Nephron (organoid): ENCODE results near the gene RNF220.

Experiments
- H3K27ac Mint-ChIP-seq, 3 experiments: 2 replicates each; pipeline ENCODE4 v1.8.0; 2020; ENCODE audit warnings: mixed read lengths in 3 of 3, mild to moderate bottlenecking in 2 of 3, moderate library complexity in 1 of 3
- H3K27me3 Mint-ChIP-seq: 2 replicates; pipeline ENCODE4 v1.8.0; 2021; ENCODE audit warnings: low read depth, mild to moderate bottlenecking, moderate library complexity, mixed read lengths
- H3K36me3 Mint-ChIP-seq: 2 replicates; pipeline ENCODE4 v1.8.0; 2020; ENCODE audit warnings: low read depth, mixed read lengths
- H3K4me1 Mint-ChIP-seq: 2 replicates; pipeline ENCODE4 v1.8.0; 2020; ENCODE audit warnings: mixed read lengths
- H3K4me3 Mint-ChIP-seq, 3 experiments: 2 replicates each; pipeline ENCODE4 v1.8.0; 2020; ENCODE audit warnings: mild to moderate bottlenecking in 3 of 3, mixed read lengths in 3 of 3, moderate library complexity in 2 of 3
- H3K9me3 Mint-ChIP-seq: 2 replicates; pipeline ENCODE4 v1.8.0; 2020; ENCODE audit warnings: mixed read lengths
- CTCF ChIP-seq, 3 experiments: fragments of 200-600 bp; sonication (generic); IDR thresholded peaks; one replicate each; pipeline ENCODE4 v1.5.0; 2021; ENCODE audit warnings: antibody characterized with exemption in 3 of 3; ENCODE audit not compliant: unreplicated experiment in 3 of 3

The RNF220 gene

GRCh38 chr1:44652445-44653106, 247.5 kb downstream of the RNF220 start:
- Mint-ChIP-seq H3K27me3 (peaks cover 21% of the 10 kb centered on the region), H3K4me3 (no peak overlapping the region), H3K9me3 (no peaks in the 10 kb centered on the region), H3K27ac (no peak overlapping the region), H3K36me3 (peaks cover 46% of the 10 kb centered on the region), H3K4me1 (peaks cover 14% of the 10 kb centered on the region)
- peak; percentile 90 to 94 (median 92) for TF ChIP-seq CTCF (IDR thresholded peaks at IDR 0.05; ENCODE audit: unreplicated experiment in 3 of 3)

GRCh38 chr1:44653107-44653964, 248.3 kb downstream of the RNF220 start:
- no peak overlapping the region for H3K27ac Mint-ChIP-seq
- peaks cover 44% of the 10 kb centered on the region for H3K36me3 Mint-ChIP-seq
- no peak overlapping the region for H3K4me3 Mint-ChIP-seq
- peaks cover 18% of the 10 kb centered on the region for H3K27me3 Mint-ChIP-seq
- peaks cover 6% of the 10 kb centered on the region for H3K4me1 Mint-ChIP-seq
- TF ChIP-seq CTCF (IDR thresholded peaks at IDR 0.05; ENCODE audit: unreplicated experiment in 3 of 3) = peak in 1 of 3 experiments; percentile 27
- H3K9me3 Mint-ChIP-seq = no peaks in the 10 kb centered on the region

GRCh38 chr1:44654621-44655187, 249.6 kb downstream of the RNF220 start:
- no peaks in the 10 kb centered on the region for H3K9me3 Mint-ChIP-seq
- no peak overlapping the region for H3K27ac Mint-ChIP-seq
- TF ChIP-seq CTCF (IDR thresholded peaks at IDR 0.05; ENCODE audit: unreplicated experiment in 3 of 3) = no peak
- H3K36me3 Mint-ChIP-seq = peaks cover 35% of the 10 kb centered on the region
- H3K27me3 Mint-ChIP-seq = peaks cover 19% of the 10 kb centered on the region
- no peaks in the 10 kb centered on the region for H3K4me1 Mint-ChIP-seq
- H3K4me3 Mint-ChIP-seq = no peak overlapping the region

- H3K27ac Mint-ChIP-seq = no peak overlapping the region
- no peaks in the 10 kb centered on the region for H3K4me1 Mint-ChIP-seq
- peaks cover 21% of the 10 kb centered on the region for H3K27me3 Mint-ChIP-seq
Observed at GRCh38 chr1:44655609-44656008, 250.6 kb downstream of the RNF220 start.

GRCh38 chr1:44659566-44659965, 254.5 kb downstream of the RNF220 start:
- Mint-ChIP-seq H3K4me3 (no peak overlapping the region), H3K27ac (no peak overlapping the region), H3K36me3 (peaks cover 15% of the 10 kb centered on the region), H3K27me3 (peaks cover 26% of the 10 kb centered on the region), H3K9me3 (no peaks in the 10 kb centered on the region), H3K4me1 (peaks cover 12% of the 10 kb centered on the region)
- TF ChIP-seq CTCF (IDR thresholded peaks at IDR 0.05; ENCODE audit: unreplicated experiment in 3 of 3) = no peak

More at GRCh38 chr1:44655609-44656008, 250.6 kb downstream of the RNF220 start:
- peak; percentile 60 to 66 (median 62) for TF ChIP-seq CTCF (IDR thresholded peaks at IDR 0.05; ENCODE audit: unreplicated experiment in 3 of 3)
- H3K9me3 Mint-ChIP-seq = no peaks in the 10 kb centered on the region
- H3K4me3 Mint-ChIP-seq = no peak overlapping the region
- peaks cover 32% of the 10 kb centered on the region for H3K36me3 Mint-ChIP-seq
